Endothelial cell of umbilical vein (primary cell): Measurements from ENCODE around the gene DPP6. TPM values are rescaled to one million over a fixed set of nuclear protein-coding genes. Genes with fewer than 3 reads are reported as not detected.

Experiments used
- BruUV-seq: library from RNA; stranded (reverse); fragments of 400-500 nt; replicated peaks from 2 replicates; lab custom pipeline; 2021; lab: Mats Ljungman, UMichigan
- CTCF ChIA-PET: fragments of 300-600, 350-600 bp; sonication (Branson Sonifier 250); formaldehyde crosslinking; loops from one replicate; lab custom pipeline; 2021; ENCODE audit warnings: antibody characterized with exemption, inconsistent platforms; lab: Charles Lee
- POLR2A ChIA-PET: fragments of 300-600, 350-600 bp; sonication (Branson Sonifier 250); formaldehyde crosslinking; loops from one replicate; lab custom pipeline; 2021; ENCODE audit warnings: antibody characterized with exemption, inconsistent platforms; lab: Charles Lee
- DNase-seq: peaks from one replicate; pipeline ENCODE4 v3.0.0-alpha.2; 2011; ENCODE audit warnings: low read depth, low spot score
- FAIRE-seq: peaks from 2 replicates; lab custom pipeline; 2011; peaks lifted over from hg19 to GRCh38; lab: Jason Lieb, UNC
- H2AFZ ChIP-seq: 2 replicates; pipeline ENCODE4 v1.6.0; 2012; ENCODE audit warnings: low read depth, low read length, control low read depth, inconsistent platforms
- H3K27ac ChIP-seq: 2 replicates; pipeline ENCODE4 v1.5.1; 2011; ENCODE audit warnings: low read depth, mild to moderate bottlenecking, control low read depth, low read length, moderate library complexity; ENCODE audit not compliant: insufficient read depth
- H3K27me3 ChIP-seq, 2 experiments: 2 replicates each; pipeline versions ENCODE4 v1.6.0 to v1.6.1; 2011; ENCODE audit warnings: low read length in 2 of 2, mixed read lengths in 1 of 2; ENCODE audit not compliant: control insufficient read depth in 2 of 2, insufficient read depth in 2 of 2
- H3K36me3 ChIP-seq, 2 experiments: 2 replicates in 1 of 2; 3 replicates in 1 of 2; pipeline ENCODE4 v1.5.1; 2011; ENCODE audit warnings: low read length in 2 of 2, mild to moderate bottlenecking in 1 of 2, moderate library complexity in 1 of 2; ENCODE audit not compliant: control insufficient read depth in 2 of 2, insufficient read depth in 2 of 2; ENCODE audit errors: extremely low read depth in 1 of 2
- H3K4me1 ChIP-seq: 3 replicates; pipeline ENCODE4 v1.5.1; 2011; ENCODE audit warnings: mild to moderate bottlenecking, low read length; ENCODE audit not compliant: control insufficient read depth, insufficient read depth; ENCODE audit errors: extremely low read depth
- H3K4me2 ChIP-seq: 2 replicates; pipeline ENCODE4 v1.6.1; 2011; ENCODE audit warnings: low read length, control low read depth, mixed read lengths; ENCODE audit not compliant: insufficient read depth
- H3K4me3 ChIP-seq, 3 experiments: fragments of 200-600 bp in 1 of 3; sonication (generic), shearing (Covaris generic) in 1 of 3; replicated peaks in 1 of 3; 2 replicates each; pipeline ENCODE4 v1.5.1; 2011 to 2016; ENCODE audit warnings: control low read depth in 3 of 3, low read length in 3 of 3, mild to moderate bottlenecking in 2 of 3, inconsistent platforms in 1 of 3, low read depth in 1 of 3, moderate library complexity in 1 of 3; ENCODE audit not compliant: insufficient read depth in 1 of 3
- H3K79me2 ChIP-seq: 2 replicates; pipeline ENCODE4 v1.6.0; 2012; ENCODE audit warnings: low read length, inconsistent platforms; ENCODE audit not compliant: control insufficient read depth, insufficient read depth
- H3K9ac ChIP-seq: replicated peaks from 2 replicates; pipeline ENCODE3; 2011; ENCODE audit warnings: low read length, control low read depth; ENCODE audit not compliant: insufficient read depth; ENCODE audit errors: extremely low read depth
- H3K9me1 ChIP-seq: replicated peaks from 3 replicates; pipeline ENCODE4 v1.6.0; 2011; ENCODE audit warnings: mild to moderate bottlenecking, low read length; ENCODE audit not compliant: control insufficient read depth, insufficient read depth; ENCODE audit errors: extremely low read depth
- H3K9me3 ChIP-seq: replicated peaks from 2 replicates; pipeline ENCODE4 v1.5.1; 2012; ENCODE audit warnings: low read length, inconsistent platforms; ENCODE audit not compliant: control insufficient read depth, insufficient read depth
- H4K20me1 ChIP-seq: replicated peaks from 2 replicates; pipeline ENCODE3; 2011; ENCODE audit warnings: mild to moderate bottlenecking, low read length; ENCODE audit not compliant: control insufficient read depth, insufficient read depth; ENCODE audit errors: extremely low read depth
- EZH2 ChIP-seq: IDR thresholded peaks from 2 replicates; pipeline ENCODE4 v1.6.1; 2012; ENCODE audit warnings: borderline replicate concordance, low read depth, mild to moderate bottlenecking, moderate library complexity, low read length, inconsistent platforms; ENCODE audit not compliant: severe bottlenecking
- FOS ChIP-seq: IDR thresholded peaks from 2 replicates; pipeline ENCODE4 v1.6.1; 2011; ENCODE audit warnings: mild to moderate bottlenecking, low read length, moderate library complexity, borderline replicate concordance; ENCODE audit not compliant: insufficient read depth
- GATA2 ChIP-seq: IDR thresholded peaks from 2 replicates; pipeline ENCODE4 v1.7.0; 2011; ENCODE audit warnings: low read depth, mild to moderate bottlenecking, moderate library complexity, mixed read lengths, low read length; ENCODE audit not compliant: insufficient read length, insufficient read depth
- JUN ChIP-seq: IDR thresholded peaks from 2 replicates; pipeline ENCODE4 v1.6.1; 2011; ENCODE audit warnings: borderline replicate concordance, low read depth; ENCODE audit not compliant: insufficient read length, insufficient read depth
- MYC ChIP-seq: IDR thresholded peaks from one replicate; pipeline ENCODE4 v1.6.1; 2011; ENCODE audit warnings: mild to moderate bottlenecking, low read depth, low read length
- POLR2A ChIP-seq: IDR thresholded peaks from 2 replicates; pipeline ENCODE4 v1.6.1; 2012; ENCODE audit warnings: low read depth, mild to moderate bottlenecking, control low read depth, low read length
- POLR2AphosphoS5 ChIP-seq: IDR thresholded peaks from 2 replicates; pipeline ENCODE4 v1.6.1; 2012; ENCODE audit warnings: low read depth, mild to moderate bottlenecking, control low read depth, low read length, moderate library complexity; ENCODE audit not compliant: insufficient read depth
- dilution Hi-C: fragments of 300-500 bp; cut with MboI; formaldehyde crosslinking; loops from one replicate; pipeline ENCODE4 v1.15.0; 2019; ENCODE audit warnings: low sequenced_read_pairs; ENCODE audit not compliant: extremely low pct_ligation_motif_present
- intact Hi-C: fragments of 100-400 bp; cut with micrococcal nuclease; formaldehyde crosslinking; loops from one replicate; pipeline ENCODE4 v1.10.0; 2022
- polyA plus RNA-seq, 4 experiments: library from polyadenylated mRNA; depleted of rRNA in 3 of 4; stranded (reverse) in 3 of 4; unstranded in 1 of 4; fragments of >200 nt; gene quantifications; 2 replicates each; pipeline versions ENCODE4 v1.2.1 to v1.2.3, GENCODE V29; 2011 to 2012; ENCODE audit warnings: missing spikeins in 1 of 4
- total RNA-seq: library from RNA; stranded (reverse); gene quantifications from 2 replicates; pipeline ENCODE4 v1.2.3, GENCODE V29; 2021
- TF ChIP-seq, protein P1 (sequence below), 2 donors: IDR thresholded peaks; 1 replicate in 1 of 2; 2 replicates in 1 of 2; pipeline ENCODE4 v1.5.1; 2011; ENCODE audit warnings: low read length in 2 of 2, mild to moderate bottlenecking in 2 of 2, moderate library complexity in 2 of 2, control low read depth in 1 of 2, inconsistent platforms in 1 of 2, low read depth in 1 of 2; ENCODE audit not compliant: insufficient read depth in 1 of 2; ENCODE audit errors: extremely low read depth in 1 of 2
- TF ChIP-seq, protein P2 (sequence below): IDR thresholded peaks from 2 replicates; pipeline ENCODE4 v1.6.1; 2011; ENCODE audit not compliant: insufficient read depth, insufficient read length

DPP6 gene
- total and polyA plus RNA-seq, 2 donors (not counting 3 experiments of a cell fraction or from before 2014, with no cell fraction given): not detected

DNA sequence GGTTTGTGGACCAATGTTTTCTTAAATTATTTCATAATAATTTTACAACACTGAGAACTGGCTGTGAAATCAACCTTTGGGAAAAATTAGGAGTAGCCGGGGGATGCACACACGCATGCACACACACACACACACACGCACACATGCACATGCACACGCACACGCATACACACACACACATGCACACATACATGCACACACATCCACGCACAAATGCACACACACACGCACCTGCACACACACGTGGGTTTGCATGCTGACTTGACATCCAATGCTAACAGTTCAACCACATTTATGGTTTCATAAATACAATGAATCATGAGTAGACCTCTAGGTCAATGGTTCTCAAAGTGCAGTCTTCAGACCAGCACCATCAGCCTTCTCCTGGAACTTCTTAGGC, 354.1 kb downstream of the DPP6 start:
- no peak for DNase-seq
- Histone ChIP-seq H3K4me3 (no peak overlapping the region), H3K36me3 (no peaks in the 10 kb centered on the region), H3K27me3 (no peaks in the 10 kb centered on the region), H3K9me3 (no peaks in the 10 kb centered on the region), H3K4me1 (no peaks in the 10 kb centered on the region), H3K79me2 (no peaks in the 10 kb centered on the region), H3K4me2 (no peak overlapping the region), H3K9ac (no peak overlapping the region), H2AFZ (no peak overlapping the region), H4K20me1 (no peaks in the 10 kb centered on the region), H3K9me1 (no peaks in the 10 kb centered on the region), H3K27ac (no peak overlapping the region)
- intact Hi-C loops: no loop called here
- BruUV-seq: no TSS peak
- no peak for TF ChIP-seq MYC
- dilution Hi-C loops: no loop called here
- CTCF ChIA-PET: no interaction called here
- no peak for FAIRE-seq
- POLR2A ChIA-PET: no interaction called here

DNA sequence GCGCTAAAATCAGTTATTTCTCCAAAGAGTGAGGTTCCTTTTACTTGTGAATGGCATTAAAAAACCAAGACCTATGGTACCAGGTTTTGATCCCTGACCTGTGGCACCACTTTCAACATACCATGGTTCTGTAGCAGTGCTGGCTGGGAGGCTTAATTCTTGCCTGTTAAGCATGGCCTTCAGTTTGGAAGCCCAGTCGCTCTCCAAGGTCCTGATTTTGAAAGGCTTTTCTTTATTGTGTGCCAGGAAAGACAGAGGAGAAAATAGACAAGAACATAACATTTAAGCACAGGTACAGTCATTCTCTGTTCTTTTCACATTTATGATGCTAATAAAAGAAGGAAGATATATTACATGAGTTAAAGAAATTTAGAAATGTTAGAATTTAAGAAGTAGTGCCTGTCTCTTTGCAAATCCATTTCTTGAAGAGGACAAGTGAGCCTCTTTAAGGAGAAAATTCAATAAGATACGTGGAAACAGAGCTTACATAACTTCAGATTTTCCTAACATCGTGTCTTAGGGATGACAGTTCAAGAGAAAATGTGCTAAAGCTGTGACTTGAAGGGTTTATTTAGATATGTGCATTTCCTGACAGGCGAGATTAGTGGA, 357.6 kb downstream of the DPP6 start:
- no peak for DNase-seq
- no peak for FAIRE-seq
- no TSS peak for BruUV-seq
- Histone ChIP-seq H3K79me2 (no peaks in the 10 kb centered on the region), H3K4me3 (no peak overlapping the region), H3K4me2 (no peak overlapping the region), H2AFZ (no peak overlapping the region), H3K36me3 (no peaks in the 10 kb centered on the region), H3K9me1 (no peaks in the 10 kb centered on the region), H4K20me1 (no peaks in the 10 kb centered on the region), H3K27ac (no peak overlapping the region), H3K9me3 (no peaks in the 10 kb centered on the region), H3K4me1 (no peaks in the 10 kb centered on the region), H3K27me3 (no peaks in the 10 kb centered on the region), H3K9ac (no peak overlapping the region)
- dilution Hi-C loops (no loop called here), intact Hi-C loops (no loop called here)
- ChIA-PET CTCF (no interaction called here), POLR2A (no interaction called here)
- TF ChIP-seq, protein P1, sequence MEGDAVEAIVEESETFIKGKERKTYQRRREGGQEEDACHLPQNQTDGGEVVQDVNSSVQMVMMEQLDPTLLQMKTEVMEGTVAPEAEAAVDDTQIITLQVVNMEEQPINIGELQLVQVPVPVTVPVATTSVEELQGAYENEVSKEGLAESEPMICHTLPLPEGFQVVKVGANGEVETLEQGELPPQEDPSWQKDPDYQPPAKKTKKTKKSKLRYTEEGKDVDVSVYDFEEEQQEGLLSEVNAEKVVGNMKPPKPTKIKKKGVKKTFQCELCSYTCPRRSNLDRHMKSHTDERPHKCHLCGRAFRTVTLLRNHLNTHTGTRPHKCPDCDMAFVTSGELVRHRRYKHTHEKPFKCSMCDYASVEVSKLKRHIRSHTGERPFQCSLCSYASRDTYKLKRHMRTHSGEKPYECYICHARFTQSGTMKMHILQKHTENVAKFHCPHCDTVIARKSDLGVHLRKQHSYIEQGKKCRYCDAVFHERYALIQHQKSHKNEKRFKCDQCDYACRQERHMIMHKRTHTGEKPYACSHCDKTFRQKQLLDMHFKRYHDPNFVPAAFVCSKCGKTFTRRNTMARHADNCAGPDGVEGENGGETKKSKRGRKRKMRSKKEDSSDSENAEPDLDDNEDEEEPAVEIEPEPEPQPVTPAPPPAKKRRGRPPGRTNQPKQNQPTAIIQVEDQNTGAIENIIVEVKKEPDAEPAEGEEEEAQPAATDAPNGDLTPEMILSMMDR (IDR thresholded peaks at IDR 0.05; ENCODE audit: extremely low read depth in 1 of 2, insufficient read depth in 1 of 2, low read depth in 1 of 2, low read length in 2 of 2): no peak
- TF ChIP-seq GATA2: no peak
- TF ChIP-seq EZH2: no peak
- TF ChIP-seq POLR2A: no peak
- no peak for TF ChIP-seq FOS
- TF ChIP-seq, protein P2, sequence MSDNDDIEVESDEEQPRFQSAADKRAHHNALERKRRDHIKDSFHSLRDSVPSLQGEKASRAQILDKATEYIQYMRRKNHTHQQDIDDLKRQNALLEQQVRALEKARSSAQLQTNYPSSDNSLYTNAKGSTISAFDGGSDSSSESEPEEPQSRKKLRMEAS: no peak
- TF ChIP-seq POLR2AphosphoS5: no peak
- TF ChIP-seq JUN: no peak
- no peak for TF ChIP-seq MYC
